Hepatocyte (in vitro differentiated cells): ENCODE measurements around the gene CUTA. TPM values are rescaled to one million over a fixed set of nuclear protein-coding genes. Genes with fewer than 3 reads are reported as not detected.

Source experiments
- DNase-seq: peaks from one replicate; pipeline ENCODE4 v3.0.0-alpha.2; 2016; ENCODE audit warnings: low spot score
- H2AFZ ChIP-seq: fragments of 200-600 bp; sonication (generic); 2 replicates; pipeline ENCODE4 v1.6.0; 2016; ENCODE audit warnings: antibody characterized with exemption, mild to moderate bottlenecking
- H3K27ac ChIP-seq: fragments of 200-600 bp; sonication (generic); 2 replicates; pipeline ENCODE4 v1.5.1; 2016; ENCODE audit warnings: mild to moderate bottlenecking
- H3K27me3 ChIP-seq: fragments of 200-600 bp; sonication (generic); 2 replicates; pipeline ENCODE4 v1.6.1; 2016
- H3K36me3 ChIP-seq: fragments of 200-600 bp; sonication (generic); replicated peaks from 2 replicates; pipeline ENCODE4 v1.5.1; 2016; ENCODE audit warnings: low read depth; ENCODE audit not compliant: insufficient read depth
- H3K4me1 ChIP-seq: fragments of 200-600 bp; sonication (generic); 2 replicates; pipeline ENCODE4 v1.5.1; 2016; ENCODE audit warnings: mild to moderate bottlenecking, moderate library complexity; ENCODE audit not compliant: insufficient read depth
- H3K4me2 ChIP-seq: fragments of 200-600 bp; sonication (generic); 2 replicates; pipeline ENCODE4 v1.6.0; 2016
- H3K4me3 ChIP-seq: fragments of 200-600 bp; sonication (generic); 2 replicates; pipeline ENCODE4 v1.5.1; 2016; ENCODE audit warnings: mild to moderate bottlenecking
- H3K79me2 ChIP-seq: fragments of 200-600 bp; sonication (generic); 2 replicates; pipeline ENCODE4 v1.6.0; 2017; ENCODE audit warnings: mild to moderate bottlenecking
- H3K9me2 ChIP-seq: fragments of 200-600 bp; sonication (generic); replicated peaks from 2 replicates; pipeline ENCODE4 v1.6.0; 2017; ENCODE audit warnings: mild to moderate bottlenecking; ENCODE audit not compliant: insufficient read depth
- H3K9me3 ChIP-seq: fragments of 200-600 bp; sonication (generic); 2 replicates; pipeline ENCODE4 v1.5.1; 2016; ENCODE audit warnings: low read depth, mild to moderate bottlenecking
- H4K20me1 ChIP-seq: fragments of 200-600 bp; sonication (generic); 2 replicates; pipeline ENCODE4 v1.6.0; 2016; ENCODE audit warnings: mild to moderate bottlenecking; ENCODE audit not compliant: insufficient read depth, poor library complexity, severe bottlenecking
- EZH2 ChIP-seq: fragments of 200-600 bp; sonication (generic); IDR thresholded peaks from 2 replicates; pipeline ENCODE4 v1.6.1; 2016; ENCODE audit warnings: antibody characterized with exemption, mild to moderate bottlenecking, borderline replicate concordance
- EZH2phosphoT487 ChIP-seq: fragments of 200-600 bp; sonication (generic); IDR thresholded peaks from one replicate; pipeline ENCODE4 v1.6.1; 2018; ENCODE audit warnings: antibody characterized with exemption, mild to moderate bottlenecking, low read depth, moderate library complexity; ENCODE audit not compliant: unreplicated experiment, severe bottlenecking
- WGBS: methylation state at CpG from one replicate; pipeline ENCODE4 v1.1.6; 2016; ENCODE audit warnings: low lambda C conversion rate; ENCODE audit errors: missing lambda C conversion rate; 5-methylcytosine and 5-hydroxymethylcytosine counted together
- polyA plus RNA-seq: library from polyadenylated mRNA; unstranded; fragments of >200 nt; fragmentation: Nextera tagmentation; extraction: Ambion mirVana; gene quantifications from 2 replicates; pipeline ENCODE4 v1.2.1, GENCODE V29; 2016
- total RNA-seq: library from RNA; depleted of rRNA; stranded (reverse); fragments of >200 nt; gene quantifications from 2 replicates; pipeline ENCODE4 v1.2.3, GENCODE V29; 2014
- TF ChIP-seq, protein P1 (sequence below): fragments of 200-600 bp; sonication (generic); IDR thresholded peaks from 2 replicates; pipeline ENCODE4 v1.5.1; 2016; ENCODE audit warnings: antibody characterized with exemption, mild to moderate bottlenecking; ENCODE audit not compliant: poor library complexity

CUTA gene
- total and polyA plus RNA-seq, 2 experiments from 2014 or later: 121 to 349 TPM

DNA sequence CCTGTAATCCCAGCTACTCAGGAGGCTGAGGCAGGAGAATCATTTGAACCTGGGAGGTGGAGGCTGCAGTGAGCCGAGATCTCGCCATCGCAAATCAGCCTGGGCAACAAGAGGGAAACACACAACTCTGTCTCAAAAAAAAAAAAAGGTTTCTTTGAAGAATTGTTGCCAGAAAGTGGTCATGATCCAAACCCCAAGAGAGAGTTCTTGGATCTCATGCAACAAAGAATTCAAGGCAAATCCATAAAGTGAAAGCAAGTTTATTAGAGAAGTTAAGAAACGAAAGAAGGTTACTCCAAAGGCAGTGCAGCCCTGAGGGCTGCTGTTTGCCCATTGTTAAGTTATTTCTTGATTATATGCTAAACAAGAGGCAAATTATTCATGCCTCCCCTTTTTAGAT, 40.7 kb downstream of the CUTA start:
- Histone ChIP-seq H3K27me3 (no peaks in the 10 kb centered on the region), H3K9me2 (no peaks in the 10 kb centered on the region), H4K20me1 (no peaks in the 10 kb centered on the region), H3K4me2 (no peak overlapping the region), H3K27ac (no peak overlapping the region), H3K79me2 (no peaks in the 10 kb centered on the region), H2AFZ (no peak overlapping the region), H3K9me3 (no peaks in the 10 kb centered on the region), H3K4me3 (no peak overlapping the region), H3K4me1 (peaks cover 5% of the 10 kb centered on the region), H3K36me3 (no peaks in the 10 kb centered on the region)
- TF ChIP-seq EZH2phosphoT487 (no peak), EZH2 (no peak)
- TF ChIP-seq, protein P1, sequence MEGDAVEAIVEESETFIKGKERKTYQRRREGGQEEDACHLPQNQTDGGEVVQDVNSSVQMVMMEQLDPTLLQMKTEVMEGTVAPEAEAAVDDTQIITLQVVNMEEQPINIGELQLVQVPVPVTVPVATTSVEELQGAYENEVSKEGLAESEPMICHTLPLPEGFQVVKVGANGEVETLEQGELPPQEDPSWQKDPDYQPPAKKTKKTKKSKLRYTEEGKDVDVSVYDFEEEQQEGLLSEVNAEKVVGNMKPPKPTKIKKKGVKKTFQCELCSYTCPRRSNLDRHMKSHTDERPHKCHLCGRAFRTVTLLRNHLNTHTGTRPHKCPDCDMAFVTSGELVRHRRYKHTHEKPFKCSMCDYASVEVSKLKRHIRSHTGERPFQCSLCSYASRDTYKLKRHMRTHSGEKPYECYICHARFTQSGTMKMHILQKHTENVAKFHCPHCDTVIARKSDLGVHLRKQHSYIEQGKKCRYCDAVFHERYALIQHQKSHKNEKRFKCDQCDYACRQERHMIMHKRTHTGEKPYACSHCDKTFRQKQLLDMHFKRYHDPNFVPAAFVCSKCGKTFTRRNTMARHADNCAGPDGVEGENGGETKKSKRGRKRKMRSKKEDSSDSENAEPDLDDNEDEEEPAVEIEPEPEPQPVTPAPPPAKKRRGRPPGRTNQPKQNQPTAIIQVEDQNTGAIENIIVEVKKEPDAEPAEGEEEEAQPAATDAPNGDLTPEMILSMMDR: no peak
- DNase-seq: no peak
- WGBS: 92% methylated on average over 4 of the region's 4 CpGs

DNA sequence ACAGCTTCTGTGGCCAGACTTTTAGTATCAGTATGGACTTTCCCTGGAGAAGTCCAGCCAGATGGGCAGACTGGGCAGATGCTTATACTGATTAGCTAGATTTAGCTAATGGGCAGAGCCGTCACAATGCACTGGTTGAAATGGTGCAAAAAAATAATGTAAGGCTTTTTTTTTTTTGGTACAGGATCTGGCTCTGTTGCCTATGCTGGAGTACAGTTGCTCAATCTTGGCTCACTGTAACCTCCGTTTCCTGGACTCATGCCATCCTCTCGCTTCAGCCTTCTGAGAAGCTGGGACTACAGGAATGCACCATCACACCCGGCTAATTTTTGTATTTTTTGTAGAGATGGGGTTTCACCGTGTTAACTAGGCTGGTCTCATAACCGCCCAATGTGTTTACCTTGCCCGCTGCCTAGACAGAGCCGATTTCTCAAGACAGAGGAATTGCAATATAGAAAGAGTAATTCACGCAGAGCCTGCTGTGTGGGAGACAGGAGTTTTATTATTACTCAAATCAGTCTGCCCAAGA, 42.7 kb downstream of the CUTA start:
- Histone ChIP-seq H3K9me2 (no peaks in the 10 kb centered on the region), H3K4me3 (no peak overlapping the region), H3K9me3 (no peaks in the 10 kb centered on the region), H3K36me3 (no peaks in the 10 kb centered on the region), H3K4me2 (peak overlapping the region; percentile 5), H2AFZ (no peak overlapping the region), H3K79me2 (no peaks in the 10 kb centered on the region), H3K27ac (no peak overlapping the region), H3K27me3 (no peaks in the 10 kb centered on the region), H3K4me1 (peaks cover 5% of the 10 kb centered on the region), H4K20me1 (no peaks in the 10 kb centered on the region)
- peak; percentile 63 for DNase-seq
- 64% methylated on average over 9 of the region's 9 CpGs for WGBS
- TF ChIP-seq, protein P1: no peak
- no peak for TF ChIP-seq EZH2phosphoT487
- no peak for TF ChIP-seq EZH2

DNA sequence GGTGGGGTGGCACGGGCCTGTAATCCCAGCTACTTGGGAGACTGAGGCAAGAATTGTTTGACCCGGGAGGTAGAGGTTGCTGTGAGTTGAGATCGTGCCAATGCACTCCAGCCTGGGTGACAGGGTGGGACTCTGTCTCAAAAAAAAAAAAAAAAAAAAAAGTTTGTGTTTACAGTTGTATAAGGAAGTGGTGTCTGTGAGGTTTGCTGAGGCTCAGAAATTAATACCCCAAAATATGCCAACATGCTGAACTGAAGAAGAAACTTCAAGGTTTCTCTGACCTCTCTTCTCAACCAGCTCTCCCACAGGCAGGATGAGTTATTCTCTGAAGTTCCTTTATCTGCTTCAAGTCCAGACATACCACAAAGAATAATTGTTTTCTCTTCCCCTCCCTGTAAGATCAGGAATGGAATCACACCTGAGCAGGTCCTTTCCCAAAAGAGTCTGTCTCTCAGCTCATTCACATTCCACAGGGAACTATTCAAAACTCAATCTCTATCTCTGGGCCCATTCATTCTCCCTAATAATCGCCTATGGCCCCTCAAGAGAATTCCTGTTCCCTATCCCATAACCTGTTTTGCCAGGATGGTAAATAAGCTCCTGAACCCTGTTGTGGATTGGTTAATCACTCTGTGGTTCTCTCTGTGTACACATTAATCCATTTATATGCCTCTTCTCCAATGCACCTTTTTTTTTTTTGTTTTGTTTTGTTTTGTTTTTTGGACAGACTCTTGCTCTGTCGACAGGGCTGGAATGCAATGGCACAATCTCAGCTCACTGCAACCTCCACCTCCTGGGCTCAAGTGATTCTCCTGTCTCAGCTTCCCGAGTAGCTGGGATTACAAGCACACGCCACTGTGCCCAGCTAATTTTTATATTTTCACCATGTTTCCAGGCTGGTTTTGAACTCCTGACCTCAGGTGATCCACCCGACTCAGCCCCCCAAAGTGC, 43.7 kb downstream of the CUTA start:
- no peak overlapping the region for H3K4me3 ChIP-seq
- no peaks in the 10 kb centered on the region for H3K36me3 ChIP-seq
- H3K9me3 ChIP-seq: no peaks in the 10 kb centered on the region
- TF ChIP-seq EZH2 (no peak), EZH2phosphoT487 (no peak)
- TF ChIP-seq, protein P1: no peak
- 72% methylated on average over 8 of the region's 8 CpGs for WGBS
- DNase-seq: no peak
- H4K20me1 ChIP-seq: no peaks in the 10 kb centered on the region
- no peak overlapping the region for H2AFZ ChIP-seq
- H3K79me2 ChIP-seq: no peaks in the 10 kb centered on the region
- H3K4me2 ChIP-seq: no peak overlapping the region
- H3K4me1 ChIP-seq: peaks cover 5% of the 10 kb centered on the region
- H3K27me3 ChIP-seq: no peaks in the 10 kb centered on the region
- no peak overlapping the region for H3K27ac ChIP-seq
- no peaks in the 10 kb centered on the region for H3K9me2 ChIP-seq
